Measurements from ENCODE around the gene GRID1.
"Not testable (repeated sequence)": the region's sequence is repeated elsewhere in the genome, so short reads cannot be mapped to it uniquely, and the experiment has no call there.

The GRID1 gene

GRCh38 chr10:85741626-85742300 lies 624.8 kb downstream of the GRID1 start:
- no peak for DNase-seq

GRCh38 chr10:85735997-85736396 lies 630.6 kb downstream of the GRID1 start:
- DNase-seq: no peak

GRCh38 chr10:85734791-85735190 lies 631.8 kb downstream of the GRID1 start:
- no peak for DNase-seq

- DNase-seq: no peak
Observed at GRCh38 chr10:85724215-85724614, 642.4 kb downstream of the GRID1 start.

- DNase-seq: no peak
Observed at GRCh38 chr10:85720931-85721590, 645.5 kb downstream of the GRID1 start.

- DNase-seq: no peak
Observed at GRCh38 chr10:85719408-85719807, 647.2 kb downstream of the GRID1 start.

- DNase-seq: no peak
Observed at GRCh38 chr10:85713885-85714284, 652.7 kb downstream of the GRID1 start.

- no peak for DNase-seq
Observed at GRCh38 chr10:85702768-85703167, 663.8 kb downstream of the GRID1 start.

- not testable (repeated sequence) for DNase-seq
Observed at GRCh38 chr10:85699066-85699465, 667.5 kb downstream of the GRID1 start.

- no peak for DNase-seq
Observed at GRCh38 chr10:85696893-85697292, 669.7 kb downstream of the GRID1 start.

- DNase-seq: no peak
Observed at GRCh38 chr10:85682621-85683020, 684.0 kb downstream of the GRID1 start.

GRCh38 chr10:85679710-85680109 lies 686.9 kb downstream of the GRID1 start:
- no peak for DNase-seq

GRCh38 chr10:85679061-85679460 lies 687.5 kb downstream of the GRID1 start:
- DNase-seq: no peak

GRCh38 chr10:85674851-85675250 lies 691.7 kb downstream of the GRID1 start:
- no peak for DNase-seq

- no peak for DNase-seq
Observed at GRCh38 chr10:85673270-85673669, 693.3 kb downstream of the GRID1 start.

GRCh38 chr10:85671530-85671929 lies 695.1 kb downstream of the GRID1 start:
- DNase-seq: no peak

GRCh38 chr10:85668522-85668921 lies 698.1 kb downstream of the GRID1 start:
- DNase-seq: no peak

- DNase-seq: no peak
Observed at GRCh38 chr10:85667638-85668233, 698.9 kb downstream of the GRID1 start.

GRCh38 chr10:85666987-85667386 lies 699.6 kb downstream of the GRID1 start:
- no peak for DNase-seq

GRCh38 chr10:85666102-85666501 lies 700.5 kb downstream of the GRID1 start:
- DNase-seq: no peak

- no peak for DNase-seq
Observed at GRCh38 chr10:85665681-85666080, 700.9 kb downstream of the GRID1 start.

- DNase-seq: no peak
Observed at GRCh38 chr10:85665078-85665477, 701.5 kb downstream of the GRID1 start.

GRCh38 chr10:85661123-85661522 lies 705.5 kb downstream of the GRID1 start:
- no peak for DNase-seq

- DNase-seq: no peak
Observed at GRCh38 chr10:85659331-85659730, 707.3 kb downstream of the GRID1 start.
